GM12878 (cell line): ENCODE results near the gene RABGGTB. TPM values are rescaled to one million over a fixed set of nuclear protein-coding genes. Genes with fewer than 3 reads are reported as not detected.

Experiments
- ATAC-seq: fragments of 200-7000 bp; cut with Tn5 transposase; 3 replicates; pipeline ENCODE4 v1.9.1; 2020; ENCODE audit warnings: mild to moderate bottlenecking, moderate library complexity
- BruUV-seq: library from RNA; stranded (reverse); fragments of 400-500 nt; replicated peaks from 2 replicates; lab custom pipeline; 2021; lab: Mats Ljungman, UMichigan
- CTCF ChIA-PET: fragments of 300-600 bp; sonication (Branson Sonifier 250); formaldehyde crosslinking; extraction: SDS; loops from one replicate; lab custom pipeline; 2021; ENCODE audit warnings: inconsistent platforms; lab: Yijun Ruan, JAX
- POLR2A ChIA-PET: fragments of 350-600 bp; formaldehyde crosslinking; extraction: SDS; loops from one replicate; lab custom pipeline; 2021; ENCODE audit warnings: inconsistent platforms; lab: Charles Lee
- RAD21 ChIA-PET: fragments of 300-600 bp; sonication (Branson Sonifier 250); formaldehyde crosslinking; loops from one replicate; lab custom pipeline; 2023; ENCODE audit warnings: antibody characterized with exemption; ENCODE audit not compliant: unreplicated experiment; lab: Charles Lee
- SMC1A ChIA-PET: fragments of 300-600 bp; sonication (Branson Sonifier 250); formaldehyde crosslinking; loops from one replicate; lab custom pipeline; 2023; ENCODE audit not compliant: unreplicated experiment, uncharacterized antibody; lab: Charles Lee
- DNase-seq: peaks from one replicate; pipeline ENCODE4 v3.0.0-alpha.2; 2011; ENCODE audit warnings: low read depth, low spot score
- FAIRE-seq: peaks from 3 replicates; lab custom pipeline; 2011; peaks lifted over from hg19 to GRCh38; lab: Jason Lieb, UNC
- H2AFZ ChIP-seq: 2 replicates; pipeline ENCODE4 v1.6.0; 2011; ENCODE audit warnings: low read depth, low read length, control low read depth; ENCODE audit not compliant: control insufficient read depth
- H3K27ac ChIP-seq: 2 replicates; pipeline ENCODE4 v1.5.1; 2011; ENCODE audit warnings: control low read depth; ENCODE audit not compliant: control insufficient read depth, insufficient read depth
- H3K27me3 ChIP-seq, 2 experiments: replicated peaks in 1 of 2; 2 replicates each; pipeline versions ENCODE4 v1.6.0 to v1.6.1; 2011; ENCODE audit warnings: low read length in 1 of 2; ENCODE audit not compliant: control insufficient read depth in 2 of 2, insufficient read depth in 2 of 2
- H3K36me3 ChIP-seq, 2 experiments: 2 replicates each; pipeline ENCODE4 v1.5.1; 2011; ENCODE audit warnings: low read length in 1 of 2; ENCODE audit not compliant: control insufficient read depth in 2 of 2, insufficient read depth in 2 of 2
- H3K4me1 ChIP-seq: 2 replicates; pipeline ENCODE4 v1.6.1; 2011; ENCODE audit warnings: mild to moderate bottlenecking, low read length, moderate library complexity, mixed read lengths; ENCODE audit not compliant: control insufficient read depth, insufficient read depth
- H3K4me2 ChIP-seq: 2 replicates; pipeline ENCODE4 v1.6.0; 2011; ENCODE audit warnings: control low read depth; ENCODE audit not compliant: control insufficient read depth, insufficient read depth
- H3K4me3 ChIP-seq: fragments of 200-600 bp; sonication (generic); 2 replicates; pipeline ENCODE4 v1.5.1; 2016
- H3K79me2 ChIP-seq: 2 replicates; pipeline ENCODE4 v1.6.0; 2011; ENCODE audit warnings: low read length; ENCODE audit not compliant: control insufficient read depth, insufficient read depth
- H3K9ac ChIP-seq: 2 replicates; pipeline ENCODE4 v1.8.0; 2011; ENCODE audit warnings: low read length, control low read depth, mixed read lengths; ENCODE audit not compliant: control insufficient read depth, insufficient read depth
- H3K9me3 ChIP-seq: replicated peaks from 3 replicates; pipeline ENCODE4 v1.5.1; 2011; ENCODE audit warnings: mild to moderate bottlenecking, low read length; ENCODE audit not compliant: control insufficient read depth, insufficient read depth
- H4K20me1 ChIP-seq: 2 replicates; pipeline ENCODE4 v1.6.0; 2011; ENCODE audit not compliant: control insufficient read depth, insufficient read depth
- BHLHE40 ChIP-seq, 2 experiments: fragments of 450-650 bp in 1 of 2; IDR thresholded peaks; 2 replicates each; pipeline ENCODE4 v1.6.1; 2011 to 2017; ENCODE audit warnings: low read depth in 2 of 2, borderline replicate concordance in 1 of 2, improper control_type of control experiment in 1 of 2, low read length in 1 of 2, mild to moderate bottlenecking in 1 of 2
- CHD1 ChIP-seq: IDR thresholded peaks from 2 replicates; pipeline ENCODE4 v1.6.1; 2012; ENCODE audit warnings: low read depth, low read length, improper control_type of control experiment
- CHD4 ChIP-seq: fragments of 200-600 bp; sonication (generic); IDR thresholded peaks from 2 replicates; pipeline ENCODE4 v1.6.1; 2016; ENCODE audit warnings: mild to moderate bottlenecking
- GATAD2B ChIP-seq: fragments of 450-650 bp; conservative IDR thresholded peaks from 2 replicates; pipeline ENCODE4 v1.6.1; 2017; ENCODE audit warnings: low read depth, mild to moderate bottlenecking, moderate library complexity
- KLF5 ChIP-seq: fragments of 450-650 bp; IDR thresholded peaks from 2 replicates; pipeline ENCODE4 v1.6.1; 2014; ENCODE audit warnings: mild to moderate bottlenecking; ENCODE audit not compliant: partially characterized antibody
- LARP7 ChIP-seq: fragments of 450-650 bp; IDR thresholded peaks from 2 replicates; pipeline ENCODE4 v1.6.1; 2017; ENCODE audit warnings: mild to moderate bottlenecking
- PML ChIP-seq: IDR thresholded peaks from 2 replicates; pipeline ENCODE4 v1.6.1; 2012; ENCODE audit warnings: low read length, inconsistent platforms
- POLR2AphosphoS5 ChIP-seq: IDR thresholded peaks from 2 replicates; pipeline ENCODE4 v1.6.1; 2011; ENCODE audit warnings: mild to moderate bottlenecking, low read length, inconsistent platforms
- POU2F2 ChIP-seq: IDR thresholded peaks from 3 replicates; pipeline ENCODE4 v1.6.1; 2011; ENCODE audit warnings: low read depth, mild to moderate bottlenecking, low read length, borderline replicate concordance
- RELB ChIP-seq: fragments of 450-650 bp; IDR thresholded peaks from 2 replicates; pipeline ENCODE4 v1.6.1; 2017; ENCODE audit warnings: low read depth, mild to moderate bottlenecking, moderate library complexity
- RFX5 ChIP-seq: IDR thresholded peaks from 2 replicates; pipeline ENCODE4 v1.6.1; 2011; ENCODE audit warnings: low read depth, low read length, improper control_type of control experiment
- SKIL ChIP-seq: fragments of 450-650 bp; IDR thresholded peaks from 2 replicates; pipeline ENCODE4 v1.6.1; 2017; ENCODE audit warnings: mild to moderate bottlenecking, low read depth, inconsistent platforms; ENCODE audit not compliant: poor library complexity, severe bottlenecking
- SP1 ChIP-seq: IDR thresholded peaks from one replicate; pipeline ENCODE4 v1.6.1; 2011; ENCODE audit warnings: low read depth, low read length
- SRF ChIP-seq, 2 experiments: IDR thresholded peaks; 2 replicates each; pipeline ENCODE4 v1.6.1; 2011; ENCODE audit warnings: low read depth in 2 of 2, low read length in 2 of 2, mild to moderate bottlenecking in 1 of 2, moderate library complexity in 1 of 2
- SUZ12 ChIP-seq: fragments of 200-600 bp; sonication (generic); IDR thresholded peaks from one replicate; pipeline ENCODE4 v1.6.1; 2018; ENCODE audit warnings: antibody characterized with exemption, mild to moderate bottlenecking; ENCODE audit not compliant: unreplicated experiment
- YY1 ChIP-seq: IDR thresholded peaks from 2 replicates; pipeline ENCODE4 v1.6.1; 2011; ENCODE audit warnings: low read depth, mild to moderate bottlenecking, low read length
- ZNF207 ChIP-seq: fragments of 450-650 bp; IDR thresholded peaks from 2 replicates; pipeline ENCODE4 v1.6.1; 2014; ENCODE audit warnings: antibody characterized with exemption, mild to moderate bottlenecking, borderline replicate concordance
- ZNF274 ChIP-seq: IDR thresholded peaks from one replicate; pipeline ENCODE4 v1.8.0; 2011; ENCODE audit not compliant: insufficient read length, insufficient read depth
- WGBS: methylation state at CpG from one replicate; pipeline ENCODE4 v1.1.6; 2016; ENCODE audit warnings: low lambda C conversion rate; ENCODE audit not compliant: insufficient replicate concordance, insufficient coverage; ENCODE audit errors: missing lambda C conversion rate; 5-methylcytosine and 5-hydroxymethylcytosine counted together
- in situ Hi-C: fragments of 300-500 bp; cut with MboI; formaldehyde crosslinking; loops from 9 replicates; pipeline ENCODE4 v1.14.3; 2018; ENCODE audit warnings: mixed read lengths
- intact Hi-C: fragments of 100-400 bp; cut with micrococcal nuclease; formaldehyde crosslinking; loops from one replicate; pipeline ENCODE4 v1.14.2; 2022; ENCODE audit not compliant: unreplicated experiment
- polyA plus RNA-seq, 11 experiments: library from polyadenylated mRNA; depleted of rRNA in 4 of 11; unstranded in 6 of 11; stranded (reverse) in 5 of 11; fragments of >200 nt; fragmentation: Nextera tagmentation in 4 of 11; fragmentation: Illumina TruSeq in 1 of 11; extraction: Ambion mirVana in 4 of 11; extraction: Trizol in 1 of 11; gene quantifications; 1 replicate in 1 of 11; 2 replicates in 10 of 11; pipeline versions ENCODE4 v1.2.1 to v1.2.3, GENCODE V29; 2011 to 2016; ENCODE audit warnings: inconsistent platforms in 2 of 11, missing spikeins in 2 of 11, low read depth in 1 of 11
- total RNA-seq, 4 experiments: library from RNA; depleted of rRNA in 3 of 4; stranded (reverse); fragments of >200 nt in 3 of 4; fragmentation: Illumina TruSeq in 1 of 4; extraction: Trizol in 1 of 4; gene quantifications; 2 replicates each; pipeline versions ENCODE4 v1.2.1 to v1.2.3, GENCODE V29; 2013 to 2021
- TF ChIP-seq, protein P1 (sequence below): IDR thresholded peaks from 2 replicates; pipeline ENCODE4 v1.6.1; 2011; ENCODE audit warnings: borderline replicate concordance, low read depth, mild to moderate bottlenecking, moderate library complexity, mixed read lengths, low read length; ENCODE audit not compliant: insufficient read depth; ENCODE audit errors: extremely low read length

The RABGGTB gene
- total and polyA plus RNA-seq, 10 of the 15 experiments (the other 5 are each of a cell fraction or from before 2014, with no cell fraction given) = 50.5 to 213 (median 157) TPM

DNA sequence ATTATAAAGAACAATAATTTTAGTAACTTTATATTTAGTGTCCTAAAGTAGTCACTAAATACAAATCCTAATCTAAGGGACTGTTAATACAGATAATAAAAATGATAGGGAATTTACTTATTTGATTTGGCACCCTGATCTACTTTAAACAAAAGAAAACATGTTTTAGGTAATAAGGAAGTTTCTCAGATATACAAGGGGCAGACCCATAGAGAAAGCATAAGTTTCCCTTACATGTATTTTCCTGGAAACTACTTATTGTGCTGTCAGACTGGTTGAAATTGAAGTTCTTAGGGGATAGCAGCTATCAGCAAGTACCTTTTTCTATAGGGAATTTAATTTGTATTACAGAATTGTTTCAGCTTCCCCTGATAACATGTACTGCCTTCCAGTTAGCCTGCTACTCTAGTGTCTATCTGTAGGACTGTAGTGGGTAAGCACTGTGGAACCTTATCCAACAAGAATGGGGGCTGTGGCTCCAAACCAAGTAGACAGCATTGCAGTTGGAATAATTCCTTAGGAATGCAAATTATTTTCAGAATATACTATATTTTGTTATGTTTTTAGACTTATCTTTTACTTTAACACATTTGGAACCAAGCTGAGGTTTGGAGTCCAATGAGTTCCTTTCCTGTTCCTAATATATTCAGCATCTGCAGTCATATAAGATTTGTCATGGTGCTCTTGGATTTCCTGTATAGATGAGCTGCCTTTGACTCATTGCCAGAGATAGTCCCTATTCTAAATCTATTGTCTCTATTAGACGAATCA is 25.3 kb downstream of the RABGGTB start:
- ChIA-PET CTCF (interaction anchor here (0.6 to 1.4 kb wide), 2 partner anchors 12 to 31 kb away, joined by 3 to 4 read pairs; no protein-coding TSS in a partner anchor), RAD21 (no interaction called here), SMC1A (no interaction called here), POLR2A (no interaction called here)
- no peak overlapping the region for H3K4me2 ChIP-seq
- H3K79me2 ChIP-seq = no peaks in the 10 kb centered on the region
- BruUV-seq = no TSS peak
- DNase-seq (no peak), ATAC-seq (no peak), FAIRE-seq (no peak)
- no peaks in the 10 kb centered on the region for H3K27me3 ChIP-seq
- H3K27ac ChIP-seq = no peak overlapping the region
- no peak for TF ChIP-seq ZNF207
- TF ChIP-seq SKIL = no peak
- no peak for TF ChIP-seq BHLHE40 (IDR thresholded peaks at IDR 0.05; ENCODE audit: borderline replicate concordance in 1 of 2, low read depth in 2 of 2, low read length in 1 of 2)
- TF ChIP-seq, protein P1, sequence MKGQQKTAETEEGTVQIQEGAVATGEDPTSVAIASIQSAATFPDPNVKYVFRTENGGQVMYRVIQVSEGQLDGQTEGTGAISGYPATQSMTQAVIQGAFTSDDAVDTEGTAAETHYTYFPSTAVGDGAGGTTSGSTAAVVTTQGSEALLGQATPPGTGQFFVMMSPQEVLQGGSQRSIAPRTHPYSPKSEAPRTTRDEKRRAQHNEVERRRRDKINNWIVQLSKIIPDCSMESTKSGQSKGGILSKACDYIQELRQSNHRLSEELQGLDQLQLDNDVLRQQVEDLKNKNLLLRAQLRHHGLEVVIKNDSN = no peak
- TF ChIP-seq PML = no peak
- no peak for TF ChIP-seq CHD1
- no peak for TF ChIP-seq CHD4
- no peak for TF ChIP-seq KLF5
- no peak for TF ChIP-seq GATAD2B
- TF ChIP-seq YY1 = no peak
- no peak for TF ChIP-seq RELB
- TF ChIP-seq RFX5 = no peak
- TF ChIP-seq POLR2AphosphoS5 = no peak
- TF ChIP-seq ZNF274 = no peak
- no peak for TF ChIP-seq SUZ12
- TF ChIP-seq SRF (IDR thresholded peaks at IDR 0.05; ENCODE audit: low read depth in 2 of 2, low read length in 2 of 2) = no peak
- TF ChIP-seq LARP7 = no peak
- TF ChIP-seq POU2F2 = no peak
- no peak for TF ChIP-seq SP1
- in situ Hi-C loops (no loop called here), intact Hi-C loops (loop anchor here (5.0 kb wide), 1 partner anchor 139 kb away; no protein-coding TSS in a partner anchor)
- no peak overlapping the region for H3K9ac ChIP-seq
- no peaks in the 10 kb centered on the region for H3K9me3 ChIP-seq
- H3K4me1 ChIP-seq = no peaks in the 10 kb centered on the region
- H3K36me3 ChIP-seq = no peaks in the 10 kb centered on the region
- H3K4me3 ChIP-seq = no peak overlapping the region
- 53% methylated on average over 1 of the region's 1 CpG for WGBS
- no peaks in the 10 kb centered on the region for H4K20me1 ChIP-seq
- H2AFZ ChIP-seq = no peak overlapping the region
